Renal cortical epithelial cell (primary cell): ENCODE results near the gene ERP27. TPM values are rescaled to one million over a fixed set of nuclear protein-coding genes. Genes with fewer than 3 reads are reported as not detected.

Experiments used
- DNase-seq: peaks from one replicate; pipeline ENCODE4 v3.0.0-alpha.2; 2011; ENCODE audit warnings: low read depth
- total RNA-seq: library from RNA; depleted of rRNA; stranded (reverse); fragments of >200 nt; gene quantifications from 2 replicates; pipeline ENCODE4 v1.2.3, GENCODE V29; 2014

ERP27 gene
- total RNA-seq, 1 donor from 2014 or later: 0.75 TPM

- no peak for DNase-seq
Measured at GRCh38 chr12:14903386-14904098, 34.8 kb downstream of the ERP27 start.

DNA sequence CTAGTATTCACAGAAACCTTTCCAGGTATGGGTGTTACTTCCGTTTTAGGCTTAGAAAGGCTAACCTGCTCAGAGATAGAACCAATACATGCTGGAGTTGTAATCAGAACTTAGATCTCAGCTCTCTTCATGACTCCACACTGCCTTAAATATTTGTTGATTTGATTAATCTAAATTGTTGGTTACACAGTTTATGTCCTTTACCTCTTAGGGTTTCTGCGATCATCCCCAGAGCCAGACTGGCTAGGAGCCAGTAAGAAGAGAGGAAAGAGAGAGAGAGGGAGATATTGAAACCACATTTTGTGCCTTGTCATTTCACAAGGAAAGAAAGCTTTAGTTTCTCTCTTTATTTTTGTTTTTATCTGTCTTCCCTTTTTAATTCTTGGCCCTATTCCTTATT, 35.9 kb downstream of the ERP27 start:
- DNase-seq: no peak

GRCh38 chr12:14901228-14901562, 37.1 kb downstream of the ERP27 start:
- no peak for DNase-seq

DNA sequence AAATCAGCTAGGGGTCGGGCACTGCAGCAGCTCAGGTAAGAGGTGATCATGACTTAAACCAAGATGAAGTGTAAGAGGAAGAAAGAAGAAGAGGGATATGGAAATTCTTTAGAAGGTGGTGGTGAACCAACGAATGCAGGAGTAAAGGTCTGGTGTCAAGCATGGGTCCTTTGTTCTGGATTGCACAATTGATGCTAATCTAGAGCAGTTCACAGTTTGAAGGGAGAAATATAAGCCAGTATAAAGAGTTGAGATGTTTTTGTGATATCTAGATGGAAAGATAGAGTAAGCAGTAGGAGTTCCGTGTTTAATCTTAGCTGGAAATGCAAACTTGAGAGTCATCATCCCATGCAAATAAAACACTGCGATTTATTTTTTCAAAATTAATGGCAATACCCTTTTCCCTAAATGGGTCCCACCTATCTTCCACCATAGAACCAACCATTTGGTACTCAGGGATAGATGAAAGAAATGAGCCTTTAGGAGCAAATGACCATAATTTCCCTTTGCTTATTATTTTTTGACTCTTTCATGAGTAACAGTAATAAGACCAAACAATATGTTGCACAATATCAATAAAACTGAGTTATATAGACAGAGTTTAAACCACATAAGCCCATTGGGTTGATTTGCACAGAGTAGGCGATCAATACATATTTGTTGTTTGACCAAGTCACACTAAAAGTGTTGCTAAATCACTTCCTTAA, 37.7 kb downstream of the ERP27 start:
- no peak for DNase-seq

- DNase-seq: no peak
Measured at GRCh38 chr12:14896521-14897169, 41.7 kb downstream of the ERP27 start.

DNA sequence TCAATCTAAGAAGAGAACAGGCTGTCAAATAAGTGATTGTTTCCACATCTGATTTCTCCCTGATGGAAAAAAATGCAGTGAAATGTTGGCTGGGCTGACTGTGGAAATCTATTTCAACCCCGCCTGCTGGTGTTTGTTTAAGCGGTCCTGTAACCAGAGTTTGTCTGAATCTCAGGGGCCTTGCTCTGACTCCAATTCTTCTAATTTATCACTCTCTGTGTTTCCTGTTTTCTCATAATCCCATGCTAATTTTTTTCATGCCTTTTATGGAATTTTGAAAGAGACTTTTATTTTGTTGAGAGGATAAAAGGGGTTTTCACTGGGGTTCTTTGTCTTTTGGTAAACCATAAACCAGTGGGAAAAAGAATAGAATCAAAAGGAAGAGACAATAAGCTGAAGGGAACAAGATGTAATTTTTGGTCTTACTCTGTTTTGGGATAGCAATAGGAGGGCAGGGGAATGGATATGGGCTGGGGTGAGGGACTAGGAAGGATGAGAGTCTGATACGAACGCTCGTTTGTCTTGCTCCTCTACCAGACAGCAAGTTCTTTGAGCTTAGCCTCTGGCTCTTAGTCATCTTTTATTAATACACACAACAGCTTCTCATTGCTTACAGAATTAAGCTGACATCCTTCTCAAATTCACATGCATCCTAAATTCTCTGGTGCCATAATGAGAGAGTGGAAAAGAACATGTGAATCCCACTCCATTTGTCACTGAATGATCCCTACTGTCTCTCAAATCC, 44.7 kb downstream of the ERP27 start:
- DNase-seq: no peak

GRCh38 chr12:14892726-14893505, 45.4 kb downstream of the ERP27 start:
- peak; percentile 27 for DNase-seq

DNA sequence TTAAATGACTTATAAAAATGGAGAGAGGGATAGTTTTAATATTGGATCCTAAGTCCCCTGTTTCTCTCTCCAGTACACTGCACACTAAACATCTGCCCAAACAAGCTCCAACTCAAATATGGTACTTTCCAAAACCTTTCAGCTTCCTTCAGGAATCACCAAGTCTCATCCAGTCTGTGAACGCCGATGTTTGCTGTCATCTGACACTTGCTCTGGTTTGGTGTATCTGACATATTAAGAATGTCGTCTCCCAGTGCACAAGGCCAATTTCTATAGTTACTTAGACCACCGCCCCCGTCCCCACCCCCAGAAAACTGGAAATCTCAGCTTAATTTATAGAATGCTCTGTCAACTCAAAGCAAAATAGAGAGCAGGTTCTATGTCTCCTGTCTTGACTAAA, 47.6 kb downstream of the ERP27 start:
- no peak for DNase-seq

DNA sequence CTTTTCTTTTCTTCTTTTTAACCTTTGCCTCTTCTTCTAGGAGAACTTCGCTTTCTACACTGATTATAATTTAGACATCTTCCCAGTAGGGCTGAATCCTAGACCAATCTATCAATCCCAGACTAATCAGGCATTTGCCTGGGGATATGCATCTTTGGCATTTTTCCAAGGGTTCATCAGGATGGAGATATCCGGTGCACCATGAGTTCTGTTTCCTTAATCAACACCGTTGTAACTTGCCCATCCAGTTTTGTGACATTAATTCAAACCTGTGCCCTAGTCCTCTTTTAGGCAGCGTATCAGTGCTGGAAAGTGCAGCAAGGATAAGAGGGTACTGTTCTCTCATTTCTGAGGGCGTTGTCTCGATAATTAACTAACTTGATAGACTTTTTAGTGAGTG, 52.1 kb downstream of the ERP27 start:
- no peak for DNase-seq

DNA sequence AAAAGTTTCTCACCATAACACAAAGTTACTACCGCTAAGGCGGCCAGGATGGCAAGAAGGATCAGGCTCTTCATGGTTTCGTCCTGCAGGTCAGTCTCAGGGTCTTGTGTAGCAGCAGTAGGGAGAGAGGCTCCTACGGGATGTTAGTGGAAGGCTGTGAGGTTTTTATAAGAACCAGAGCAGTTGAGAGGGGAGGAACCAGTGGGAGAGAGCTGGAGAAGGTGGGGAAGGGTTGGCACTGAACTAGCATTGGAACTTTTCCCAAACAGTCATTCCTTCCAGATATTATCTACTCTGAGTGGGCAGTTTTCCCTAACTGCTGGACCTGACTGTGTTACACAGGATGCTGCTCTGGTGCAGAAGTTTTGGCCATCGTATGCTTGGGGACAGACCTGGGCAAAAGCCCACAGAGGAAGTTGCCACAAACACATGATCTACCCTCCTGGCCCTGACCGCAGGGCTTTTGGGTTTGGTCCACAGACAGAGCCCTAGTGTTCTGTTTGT, 52.6 kb downstream of the ERP27 start, which contains the start of gene MGP:
Gene MGP (minus strand): TSS at position 137 of the 504 bp plus-strand sequence. CDS start 63 bp downstream, at position 74.
- DNase-seq: no peak

GRCh38 chr12:14884458-14884878, 53.9 kb downstream of the ERP27 start:
- peak; percentile 87 for DNase-seq

- no peak for DNase-seq
Measured at GRCh38 chr12:14883686-14884085, 54.7 kb downstream of the ERP27 start.

GRCh38 chr12:14880890-14881453, 57.4 kb downstream of the ERP27 start:
- no peak for DNase-seq

DNA sequence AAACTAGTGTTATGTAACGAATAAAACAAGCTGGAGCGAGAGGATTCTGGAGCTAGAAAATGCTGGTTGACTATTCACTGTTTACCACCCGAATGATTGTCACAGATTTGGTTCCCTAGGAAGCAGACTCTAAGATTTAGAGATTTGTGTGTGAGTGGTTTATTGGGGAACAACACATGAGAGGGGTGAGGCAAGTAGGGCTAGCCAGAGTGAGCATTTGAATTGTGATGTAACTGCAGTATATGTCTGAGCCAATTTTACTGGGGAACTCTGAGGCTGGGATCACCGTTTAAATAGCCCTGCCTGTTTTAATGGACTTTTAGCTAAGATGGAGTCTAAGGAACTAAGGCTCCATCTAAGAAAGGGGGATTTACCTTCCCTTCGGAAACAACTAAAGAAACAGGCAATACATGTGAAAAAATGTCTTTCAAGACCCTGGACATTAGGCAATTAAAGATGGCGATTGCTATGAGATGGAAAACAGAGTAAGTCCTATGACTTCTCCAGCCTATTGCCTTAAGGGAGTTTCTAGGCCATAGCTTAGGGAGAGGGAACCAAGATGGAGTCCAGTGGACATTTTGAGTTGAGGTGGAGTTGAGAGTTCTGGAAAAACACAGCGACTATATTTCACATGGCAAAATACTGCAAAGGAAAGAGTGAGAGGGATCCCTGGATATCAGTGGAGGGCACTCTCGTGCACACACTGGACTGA, 59.0 kb downstream of the ERP27 start:
- no peak for DNase-seq

DNA sequence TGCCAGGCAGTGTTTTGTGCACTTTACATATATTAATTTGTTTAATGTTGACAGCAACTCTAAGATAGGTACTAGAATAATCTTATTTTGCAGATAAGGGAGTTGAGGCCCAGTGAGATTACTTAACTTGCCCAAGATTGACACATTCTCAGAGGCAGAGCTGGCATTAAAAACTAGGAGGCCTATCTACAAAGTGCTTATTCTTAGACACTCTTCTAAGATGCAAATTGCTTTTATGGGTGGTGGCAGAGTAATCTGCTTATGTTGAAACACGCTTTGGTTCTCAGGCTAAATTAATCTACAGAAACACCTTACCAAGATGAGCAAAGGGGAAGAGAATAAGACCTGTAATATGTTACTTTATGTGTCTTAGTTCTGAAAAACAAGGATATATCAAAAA, 59.8 kb downstream of the ERP27 start:
- no peak for DNase-seq

GRCh38 chr12:14876833-14877232, 61.5 kb downstream of the ERP27 start:
- no peak for DNase-seq

DNA sequence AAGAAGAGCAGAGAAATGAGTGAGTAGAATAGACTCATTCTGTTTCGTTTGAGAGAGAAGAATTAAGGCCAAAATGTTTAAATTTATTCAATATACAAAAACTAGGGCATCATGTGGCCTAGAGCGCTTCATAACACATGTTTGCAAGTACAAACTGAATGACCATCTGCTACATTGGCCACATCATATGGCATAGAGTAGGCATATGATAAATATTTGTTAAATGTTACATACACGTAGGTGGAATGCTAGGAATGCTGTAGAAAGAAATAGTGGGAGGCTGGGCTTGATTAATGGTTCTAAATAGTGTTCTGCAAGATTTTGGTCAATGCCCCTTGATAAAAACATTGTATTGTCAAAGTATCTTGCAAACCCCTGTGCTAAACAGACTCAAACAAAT, 63.5 kb downstream of the ERP27 start:
- no peak for DNase-seq

- no peak for DNase-seq
Measured at GRCh38 chr12:14873440-14874185, 64.7 kb downstream of the ERP27 start.

DNA sequence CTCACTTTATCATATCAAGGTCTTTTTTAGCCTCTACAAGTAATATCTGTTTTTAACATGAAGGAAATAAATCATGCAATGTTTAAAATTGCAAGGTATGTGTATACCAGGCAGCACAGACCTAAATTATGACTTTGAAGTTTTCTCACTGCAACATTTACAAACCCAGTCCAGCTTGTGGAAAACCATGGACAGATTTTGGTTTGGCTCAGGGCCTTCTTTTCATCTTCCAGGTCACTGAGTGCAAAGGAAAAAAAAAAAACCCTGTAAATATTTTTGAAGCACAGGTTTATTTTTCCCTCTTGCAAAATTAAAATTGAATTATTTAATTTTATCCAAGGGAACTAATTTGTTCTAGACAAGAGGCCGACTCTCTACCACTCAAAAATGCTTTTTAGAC, 66.5 kb downstream of the ERP27 start:
- no peak for DNase-seq

GRCh38 chr12:14871247-14871646, 67.1 kb downstream of the ERP27 start:
- no peak for DNase-seq
